Thyroid gland (tissue), 4 donors: ENCODE measurements around the gene CAPN5. TPM values are rescaled to one million over a fixed set of nuclear protein-coding genes. Genes with fewer than 3 reads are reported as not detected.
"Not testable (repeated sequence)": the region's sequence is repeated elsewhere in the genome, so short reads cannot be mapped to it uniquely, and the experiment has no call there.

Source experiments
- DNase-seq, 2 donors: peaks; one replicate each; pipeline ENCODE4 v3.0.0-alpha.2; 2019
- H3K27ac ChIP-seq, 3 donors: fragments of 200-600 bp; sonication (generic); 1 replicate in 2 of 3; 2 replicates in 1 of 3; pipeline ENCODE4 v1.5.1; 2016 to 2019; ENCODE audit warnings: mild to moderate bottlenecking in 1 of 3, moderate library complexity in 1 of 3
- H3K27me3 ChIP-seq: fragments of 200-600 bp; sonication (generic); one replicate; pipeline ENCODE4 v1.5.1; 2019
- H3K36me3 ChIP-seq, 2 donors: fragments of 200-600 bp; sonication (generic); one replicate each; pipeline ENCODE4 v1.5.1; 2016 to 2019
- H3K4me1 ChIP-seq, 2 donors: fragments of 200-600 bp; sonication (generic); one replicate each; pipeline ENCODE4 v1.5.1; 2017 to 2019
- H3K4me3 ChIP-seq, 3 donors: fragments of 200-600 bp; sonication (generic); replicated peaks in 1 of 3; 1 replicate in 2 of 3; 2 replicates in 1 of 3; pipeline ENCODE4 v1.5.1; 2016; ENCODE audit warnings: mild to moderate bottlenecking in 1 of 3
- H3K9me3 ChIP-seq: fragments of 200-600 bp; sonication (generic); one replicate; pipeline ENCODE4 v1.5.1; 2017
- POLR2A ChIP-seq, 2 donors: fragments of 450-650 bp; IDR thresholded peaks; one replicate each; pipeline ENCODE4 v1.6.1; 2017; ENCODE audit warnings: antibody characterized with exemption in 2 of 2, mild to moderate bottlenecking in 2 of 2, moderate library complexity in 1 of 2
- WGBS, 2 donors: methylation state at CpG; one replicate each; pipeline ENCODE4 v1.1.5; 2017; 5-methylcytosine and 5-hydroxymethylcytosine counted together
- intact Hi-C: fragments of 100-400 bp; cut with DNase I; formaldehyde crosslinking; loops from one replicate; pipeline ENCODE4 v1.15.1; 2023
- total RNA-seq, 4 donors: library from RNA; depleted of rRNA; stranded (reverse); fragments of >200 nt; gene quantifications; one replicate each; pipeline ENCODE4 v1.2.3, GENCODE V29; 2016
- TF ChIP-seq, protein P1 (sequence below), 6 experiments: fragments of 200-600 bp in 3 of 6; fragments of 450-650 bp in 3 of 6; sonication (generic) in 3 of 6; IDR thresholded peaks; one replicate each; pipeline ENCODE4 v1.5.1; 2016 to 2019; ENCODE audit warnings: antibody characterized with exemption in 6 of 6, mild to moderate bottlenecking in 2 of 6, inconsistent platforms in 1 of 6, moderate library complexity in 1 of 6

Gene CAPN5
- total RNA-seq, 4 donors from 2014 or later: 3.0 to 5.6 (median 4.1) TPM

- no peak overlapping the region for H3K4me3 ChIP-seq
- H3K27ac ChIP-seq: no peak overlapping the region
- H3K27me3 ChIP-seq: no peaks in the 10 kb centered on the region
- TF ChIP-seq, protein P1, sequence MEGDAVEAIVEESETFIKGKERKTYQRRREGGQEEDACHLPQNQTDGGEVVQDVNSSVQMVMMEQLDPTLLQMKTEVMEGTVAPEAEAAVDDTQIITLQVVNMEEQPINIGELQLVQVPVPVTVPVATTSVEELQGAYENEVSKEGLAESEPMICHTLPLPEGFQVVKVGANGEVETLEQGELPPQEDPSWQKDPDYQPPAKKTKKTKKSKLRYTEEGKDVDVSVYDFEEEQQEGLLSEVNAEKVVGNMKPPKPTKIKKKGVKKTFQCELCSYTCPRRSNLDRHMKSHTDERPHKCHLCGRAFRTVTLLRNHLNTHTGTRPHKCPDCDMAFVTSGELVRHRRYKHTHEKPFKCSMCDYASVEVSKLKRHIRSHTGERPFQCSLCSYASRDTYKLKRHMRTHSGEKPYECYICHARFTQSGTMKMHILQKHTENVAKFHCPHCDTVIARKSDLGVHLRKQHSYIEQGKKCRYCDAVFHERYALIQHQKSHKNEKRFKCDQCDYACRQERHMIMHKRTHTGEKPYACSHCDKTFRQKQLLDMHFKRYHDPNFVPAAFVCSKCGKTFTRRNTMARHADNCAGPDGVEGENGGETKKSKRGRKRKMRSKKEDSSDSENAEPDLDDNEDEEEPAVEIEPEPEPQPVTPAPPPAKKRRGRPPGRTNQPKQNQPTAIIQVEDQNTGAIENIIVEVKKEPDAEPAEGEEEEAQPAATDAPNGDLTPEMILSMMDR (IDR thresholded peaks at IDR 0.05): no peak
- no peak for TF ChIP-seq POLR2A (IDR thresholded peaks at IDR 0.05)
- H3K9me3 ChIP-seq: no peaks in the 10 kb centered on the region
- no peak for DNase-seq
- H3K36me3 ChIP-seq: no peaks in the 10 kb centered on the region
- no peaks in the 10 kb centered on the region for H3K4me1 ChIP-seq
- intact Hi-C loops: no loop called here
- WGBS, 2 donors: 90 to 92% methylated on average over 14 to 18 of the region's 21 CpGs
Observed at GRCh38 chr11:77095551-77096490, 29.1 kb downstream of the CAPN5 start.

DNA sequence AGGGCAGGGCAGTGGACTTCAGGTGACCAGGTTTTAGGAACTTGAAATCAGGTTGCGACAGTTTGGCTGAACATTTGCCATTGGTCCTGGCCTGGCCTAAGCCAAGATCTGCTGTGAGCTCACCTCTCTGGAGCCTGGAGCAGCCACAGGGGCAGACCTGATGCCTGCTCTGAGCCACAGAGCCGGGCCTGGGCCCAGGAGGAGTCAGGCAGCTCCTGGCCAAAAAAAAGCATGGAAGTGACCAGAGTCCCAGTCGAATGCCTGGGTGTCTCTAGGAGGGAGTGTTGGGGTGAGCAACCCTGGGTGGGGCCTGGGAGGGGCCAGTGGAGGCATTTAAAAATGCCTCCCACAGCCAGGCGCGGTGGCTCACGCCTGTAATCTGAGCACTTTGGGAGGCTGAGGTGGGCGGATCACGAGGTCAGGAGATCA is 29.8 kb downstream of the CAPN5 start:
- no peak for TF ChIP-seq POLR2A (IDR thresholded peaks at IDR 0.05)
- TF ChIP-seq, protein P1 (IDR thresholded peaks at IDR 0.05): no peak
- Histone ChIP-seq H3K36me3 (no peaks in the 10 kb centered on the region), H3K27ac (no peak overlapping the region), H3K27me3 (no peaks in the 10 kb centered on the region), H3K4me1 (no peaks in the 10 kb centered on the region), H3K9me3 (no peaks in the 10 kb centered on the region), H3K4me3 (no peak overlapping the region)
- WGBS, 2 donors: 95 to 96% methylated on average over 7 to 8 of the region's 8 CpGs
- no peak for DNase-seq
- intact Hi-C loops: no loop called here

DNA sequence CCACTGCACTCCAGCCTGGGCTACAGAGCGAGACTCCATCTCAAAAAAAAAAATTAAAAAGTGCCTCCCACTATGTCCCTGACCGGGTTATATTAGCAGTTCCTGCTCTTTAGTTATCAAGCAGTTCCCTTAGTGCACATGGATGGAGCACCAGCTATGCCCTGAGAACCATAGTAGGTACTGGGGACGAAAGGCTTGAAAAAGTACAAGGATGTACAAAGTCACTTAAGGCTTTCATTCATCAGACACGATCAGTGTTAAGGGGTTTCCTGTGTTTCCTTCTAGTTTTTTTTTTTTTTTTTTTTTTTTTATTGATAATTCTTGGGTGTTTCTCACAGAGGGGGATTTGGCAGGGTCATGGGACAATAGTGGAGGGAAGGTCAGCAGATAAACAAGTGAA is 30.4 kb downstream of the CAPN5 start:
- WGBS, 2 donors: 84 to 91% methylated on average over 4 of the region's 4 CpGs
- H3K27ac ChIP-seq, H3K4me1 ChIP-seq, DNase-seq, H3K4me3 ChIP-seq, H3K36me3 ChIP-seq, intact Hi-C loops, H3K9me3 ChIP-seq, H3K27me3 ChIP-seq: not testable (repeated sequence)

GRCh38 chr11:77100166-77101042 is 33.6 kb downstream of the CAPN5 start:
- Histone ChIP-seq H3K36me3 (no peaks in the 10 kb centered on the region), H3K27me3 (no peaks in the 10 kb centered on the region), H3K27ac (no peak overlapping the region), H3K9me3 (no peaks in the 10 kb centered on the region), H3K4me3 (no peak overlapping the region), H3K4me1 (no peaks in the 10 kb centered on the region)
- no peak for DNase-seq
- intact Hi-C loops: no loop called here
- TF ChIP-seq, protein P1 (IDR thresholded peaks at IDR 0.05): no peak
- TF ChIP-seq POLR2A (IDR thresholded peaks at IDR 0.05): no peak
- WGBS, 2 donors: 94% methylated on average over 14 of the region's 14 CpGs

DNA sequence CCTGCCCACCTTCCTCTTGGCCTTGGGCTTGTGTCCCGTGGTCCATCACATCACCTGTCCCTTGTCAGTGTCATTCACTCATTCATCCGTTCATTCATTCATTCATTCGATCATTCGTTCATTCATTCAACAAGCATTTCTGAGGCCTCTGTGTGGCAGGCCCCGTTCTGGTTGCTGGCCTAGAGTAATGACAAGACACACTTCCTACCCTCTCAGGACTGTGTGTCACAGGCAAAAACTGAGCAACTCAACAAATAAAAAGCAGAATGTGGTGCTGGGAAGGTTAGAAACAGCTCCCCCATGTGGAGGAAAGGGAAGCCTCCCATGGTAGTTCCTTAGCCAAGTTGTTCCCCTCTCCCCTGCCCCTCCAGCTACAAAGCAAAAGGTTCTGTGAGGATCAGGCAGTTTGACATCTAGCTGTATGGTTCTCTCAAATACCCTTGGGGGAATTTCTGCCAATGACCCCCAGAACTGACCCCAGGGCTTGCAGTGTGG is 34.3 kb downstream of the CAPN5 start:
- TF ChIP-seq POLR2A (IDR thresholded peaks at IDR 0.05): no peak
- TF ChIP-seq, protein P1 (IDR thresholded peaks at IDR 0.05): peak in 1 of 6 experiments; percentile 7
- no peak overlapping the region for H3K27ac ChIP-seq
- no peaks in the 10 kb centered on the region for H3K36me3 ChIP-seq
- H3K27me3 ChIP-seq: no peaks in the 10 kb centered on the region
- no peak overlapping the region for H3K4me3 ChIP-seq
- no peaks in the 10 kb centered on the region for H3K4me1 ChIP-seq
- intact Hi-C loops: no loop called here
- H3K9me3 ChIP-seq: no peaks in the 10 kb centered on the region
- no peak for DNase-seq
- 93 to 94% methylated on average over 5 of the region's 5 CpGs for WGBS, 2 donors
